A549 (cell line): ENCODE data around the gene MRPL58. TPM values are rescaled to one million over a fixed set of nuclear protein-coding genes. Genes with fewer than 3 reads are reported as not detected.
"Not testable (repeated sequence)": the region's sequence is repeated elsewhere in the genome, so short reads cannot be mapped to it uniquely, and the experiment has no call there.

ENCODE experiments used
- ATAC-seq, 2 experiments: fragments of 200-7000 bp in 1 of 2; fragments of >200 bp in 1 of 2; cut with Nextera tagmentation in 1 of 2; cut with Tn5 transposase in 1 of 2; 3 replicates each; pipeline versions ENCODE4 v1.8.0 to v1.9.1; 2018 to 2020; ENCODE audit warnings: mild to moderate bottlenecking in 1 of 2, moderate library complexity in 1 of 2
- CTCF ChIA-PET: fragments of 300-600 bp; sonication (Branson Sonifier 250); formaldehyde crosslinking; extraction: SDS; loops from one replicate; lab custom pipeline; 2021; ENCODE audit warnings: antibody characterized with exemption, inconsistent platforms; lab: Yijun Ruan, JAX
- POLR2A ChIA-PET: fragments of 350-600 bp; formaldehyde crosslinking; extraction: SDS; loops from one replicate; lab custom pipeline; 2021; ENCODE audit warnings: antibody characterized with exemption, inconsistent platforms; lab: Yijun Ruan, JAX
- DNase-seq, 2 experiments: peaks; one replicate each; pipeline versions ENCODE4 v3.0.0 to v3.0.0-alpha.2; 2011 to 2016; ENCODE audit warnings: low read depth in 1 of 2, low spot score in 1 of 2
- FAIRE-seq: peaks from 2 replicates; lab custom pipeline; 2011; peaks lifted over from hg19 to GRCh38; lab: Jason Lieb, UNC
- H3K27ac ChIP-seq, 2 experiments: fragments of >200 bp; sonication (Bioruptor Twin); formaldehyde crosslinking; 3 replicates each; pipeline ENCODE4 v1.5.1; 2016 to 2017
- H3K4me1 ChIP-seq: fragments of >200 bp; sonication (Bioruptor Twin); formaldehyde crosslinking; 3 replicates; pipeline ENCODE4 v1.6.1; 2016
- H3K4me2 ChIP-seq: fragments of >200 bp; sonication (Bioruptor Twin); formaldehyde crosslinking; 3 replicates; pipeline ENCODE4 v1.6.1; 2016
- H3K4me3 ChIP-seq: fragments of >200 bp; sonication (Bioruptor Twin); formaldehyde crosslinking; 3 replicates; pipeline ENCODE4 v1.5.1; 2016
- H3K9me3 ChIP-seq: fragments of >200 bp; sonication (Bioruptor Twin); formaldehyde crosslinking; 3 replicates; pipeline ENCODE4 v1.6.1; 2016
- BHLHE40 ChIP-seq: IDR thresholded peaks from 2 replicates; pipeline ENCODE4 v1.6.1; 2012; ENCODE audit warnings: low read depth, low read length, inconsistent platforms
- CBX8 ChIP-seq: fragments of 200-600 bp; sonication (generic); IDR thresholded peaks from 2 replicates; pipeline ENCODE4 v1.6.1; 2016
- CEBPB ChIP-seq, 2 experiments: fragments of >200 bp in 1 of 2; sonication (Bioruptor Twin) in 1 of 2; formaldehyde crosslinking in 1 of 2; IDR thresholded peaks; 2 replicates each; pipeline ENCODE4 v1.6.1; 2012 to 2016
- EHMT2 ChIP-seq: fragments of 200-600 bp; sonication (generic); IDR thresholded peaks from 2 replicates; pipeline ENCODE4 v1.6.1; 2016; ENCODE audit warnings: antibody characterized with exemption, low read depth, mild to moderate bottlenecking, moderate library complexity
- FOSL2 ChIP-seq, 2 experiments: fragments of 450-650 bp in 1 of 2; fragments of >200 bp in 1 of 2; sonication (Bioruptor Twin) in 1 of 2; formaldehyde crosslinking; IDR thresholded peaks; 2 replicates each; pipeline versions ENCODE4 v1.5.0 to v1.6.1; 2016 to 2020; ENCODE audit warnings: mild to moderate bottlenecking in 1 of 2, moderate library complexity in 1 of 2
- GATA3 ChIP-seq: IDR thresholded peaks from 2 replicates; pipeline ENCODE4 v1.6.1; 2012; ENCODE audit warnings: borderline replicate concordance
- HOXB13 ChIP-seq: fragments of 250-450 bp; sonication (Bioruptor Pico); IDR thresholded peaks from 2 replicates; pipeline ENCODE4 v1.5.0; 2020; ENCODE audit warnings: low read depth, mild to moderate bottlenecking, moderate library complexity
- JUNB ChIP-seq: fragments of >200 bp; sonication (Bioruptor Twin); formaldehyde crosslinking; IDR thresholded peaks from 2 replicates; pipeline ENCODE4 v1.6.1; 2016
- KDM1A ChIP-seq: fragments of 200-600 bp; sonication (generic); IDR thresholded peaks from 2 replicates; pipeline ENCODE4 v1.6.1; 2016; ENCODE audit warnings: low read depth, mild to moderate bottlenecking
- KDM5A ChIP-seq: fragments of 200-600 bp; sonication (generic); IDR thresholded peaks from 2 replicates; pipeline ENCODE4 v1.6.1; 2016; ENCODE audit warnings: antibody characterized with exemption, mild to moderate bottlenecking
- MAFK ChIP-seq: fragments of 450-650 bp; IDR thresholded peaks from 2 replicates; pipeline ENCODE4 v1.6.1; 2014; ENCODE audit not compliant: partially characterized antibody
- MAZ ChIP-seq: fragments of 150-350 bp; IDR thresholded peaks from 2 replicates; pipeline ENCODE4 v1.6.1; 2014; ENCODE audit warnings: antibody characterized with exemption, low read depth, low read length, borderline replicate concordance
- NR3C1 ChIP-seq: fragments of >200 bp; sonication (Bioruptor Twin); formaldehyde crosslinking; IDR thresholded peaks from 3 replicates; pipeline ENCODE4 v1.6.1; 2017
- PHF8 ChIP-seq: fragments of 200-600 bp; sonication (generic); IDR thresholded peaks from 2 replicates; pipeline ENCODE4 v1.6.1; 2016; ENCODE audit warnings: low read depth, mild to moderate bottlenecking, antibody characterized with exemption, moderate library complexity, borderline replicate concordance
- RCOR1 ChIP-seq: fragments of 150-350 bp; IDR thresholded peaks from 2 replicates; pipeline ENCODE4 v1.6.1; 2014; ENCODE audit warnings: antibody characterized with exemption, low read length, low read depth
- RFX5 ChIP-seq: fragments of 450-650 bp; IDR thresholded peaks from 2 replicates; pipeline ENCODE4 v1.7.1; 2014; ENCODE audit warnings: antibody characterized with exemption, mild to moderate bottlenecking, moderate library complexity
- SREBF2 ChIP-seq: fragments of 450-650 bp; IDR thresholded peaks from 2 replicates; pipeline ENCODE4 v1.6.1; 2014; ENCODE audit warnings: mild to moderate bottlenecking, moderate library complexity
- ZC3H11A ChIP-seq: fragments of 450-650 bp; IDR thresholded peaks from 2 replicates; pipeline ENCODE4 v1.6.1; 2014; ENCODE audit warnings: antibody characterized with exemption, mild to moderate bottlenecking
- WGBS: methylation state at CpG from one replicate; pipeline ENCODE4 v1.1.6; 2017; ENCODE audit errors: missing lambda C conversion rate; 5-methylcytosine and 5-hydroxymethylcytosine counted together
- polyA plus RNA-seq, 4 experiments: library from polyadenylated mRNA; depleted of rRNA in 3 of 4; stranded (reverse); fragments of >200 nt; fragmentation: RNase III in 1 of 4; extraction: RNeasy Plus Mini Kit Qiagen cat#74134 plus additional on column Dnase treatment in 1 of 4; gene quantifications; 2 replicates in 3 of 4; 3 replicates in 1 of 4; pipeline ENCODE4 v1.2.3, GENCODE V29; 2011 to 2017
- TF ChIP-seq, protein P1 (sequence below): fragments of >200 bp; sonication (Bioruptor Twin); formaldehyde crosslinking; IDR thresholded peaks from 2 replicates; pipeline ENCODE4 v1.6.1; 2016
- TF ChIP-seq, protein P2 (sequence below): fragments of 150-350 bp; IDR thresholded peaks from 2 replicates; pipeline ENCODE4 v1.6.1; 2014; ENCODE audit warnings: low read depth, mild to moderate bottlenecking, low read length
- TF ChIP-seq, protein P3 (sequence below): fragments of >200 bp; sonication (Bioruptor Twin); formaldehyde crosslinking; IDR thresholded peaks from 3 replicates; pipeline ENCODE4 v1.6.1; 2016

MRPL58 gene
- polyA plus RNA-seq, 2 of the 4 experiments (the other 2 are of a cell fraction), result 89.4 to 127 TPM

DNA sequence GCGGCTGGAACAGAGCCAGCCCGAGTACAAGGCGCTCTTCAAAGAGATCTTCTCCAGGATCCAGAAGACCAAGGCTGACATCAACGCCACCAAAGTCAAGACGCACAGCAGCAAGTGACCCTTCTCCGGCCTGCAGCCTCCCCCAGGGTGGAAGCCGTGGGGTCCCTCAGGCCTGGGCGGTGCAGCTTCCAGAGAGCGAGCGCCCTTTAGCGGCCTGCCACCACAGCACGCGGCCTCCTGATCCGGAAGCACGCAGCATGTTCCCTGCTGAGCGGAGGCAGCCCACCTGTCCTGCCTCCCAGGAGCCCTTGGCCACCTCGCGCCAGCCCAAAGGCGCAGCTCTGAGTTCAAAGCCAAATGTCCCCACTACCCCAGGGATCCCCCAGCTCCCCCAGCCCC lies 8.5 kb upstream of the MRPL58 start:
- POLR2A ChIA-PET, result interaction anchor here (2.0 kb wide), 2 partner anchors 9 to 16 kb away, joined by 4 to 11 read pairs; partner anchors contain the start of gene MRPL58
- FAIRE-seq (no peak), DNase-seq (no peak), ATAC-seq (no peak)
- 94% methylated on average over 19 of the region's 19 CpGs for WGBS
- no peak for TF ChIP-seq EHMT2
- TF ChIP-seq BHLHE40, result no peak
- no peak for TF ChIP-seq MAFK
- TF ChIP-seq, protein P1, sequence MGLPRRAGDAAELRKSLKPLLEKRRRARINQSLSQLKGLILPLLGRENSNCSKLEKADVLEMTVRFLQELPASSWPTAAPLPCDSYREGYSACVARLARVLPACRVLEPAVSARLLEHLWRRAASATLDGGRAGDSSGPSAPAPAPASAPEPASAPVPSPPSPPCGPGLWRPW, result no peak
- TF ChIP-seq RFX5, result no peak
- TF ChIP-seq GATA3, result no peak
- no peak for TF ChIP-seq KDM5A
- TF ChIP-seq HOXB13 (CRISPR knock-in tag), result no peak
- TF ChIP-seq KDM1A, result no peak
- TF ChIP-seq, protein P2, sequence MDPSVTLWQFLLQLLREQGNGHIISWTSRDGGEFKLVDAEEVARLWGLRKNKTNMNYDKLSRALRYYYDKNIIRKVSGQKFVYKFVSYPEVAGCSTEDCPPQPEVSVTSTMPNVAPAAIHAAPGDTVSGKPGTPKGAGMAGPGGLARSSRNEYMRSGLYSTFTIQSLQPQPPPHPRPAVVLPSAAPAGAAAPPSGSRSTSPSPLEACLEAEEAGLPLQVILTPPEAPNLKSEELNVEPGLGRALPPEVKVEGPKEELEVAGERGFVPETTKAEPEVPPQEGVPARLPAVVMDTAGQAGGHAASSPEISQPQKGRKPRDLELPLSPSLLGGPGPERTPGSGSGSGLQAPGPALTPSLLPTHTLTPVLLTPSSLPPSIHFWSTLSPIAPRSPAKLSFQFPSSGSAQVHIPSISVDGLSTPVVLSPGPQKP, result no peak
- no peak overlapping the region for H3K4me3 ChIP-seq
- no peaks in the 10 kb centered on the region for H3K9me3 ChIP-seq
- no peaks in the 10 kb centered on the region for H3K4me1 ChIP-seq
- no peak overlapping the region for H3K27ac ChIP-seq
- no peak overlapping the region for H3K4me2 ChIP-seq
- CTCF ChIA-PET, result interaction anchor here (0.6 to 19.2 kb wide), 7 partner anchors 2 to 1693 kb away, joined by 3 to 404 read pairs (median 4); partner anchors contain the start of genes CDR2L, HID1 and MRPL58

GRCh38 chr17:75004371-75004770 lies 8.1 kb upstream of the MRPL58 start:
- H3K27ac ChIP-seq, result no peak overlapping the region
- ChIA-PET POLR2A (interaction anchor here (2.0 kb wide), 2 partner anchors 8 to 16 kb away, joined by 4 to 11 read pairs; partner anchors contain the start of gene MRPL58), CTCF (interaction anchor here (0.6 to 19.2 kb wide), 9 partner anchors 2 to 263 kb away, joined by 3 to 404 read pairs (median 4); partner anchors contain the start of genes CDR2L, HID1, MRPL58 and NT5C)
- no peaks in the 10 kb centered on the region for H3K9me3 ChIP-seq
- H3K4me3 ChIP-seq, result no peak overlapping the region
- no peaks in the 10 kb centered on the region for H3K4me1 ChIP-seq
- WGBS, result 93% methylated on average over 3 of the region's 3 CpGs
- TF ChIP-seq, protein P3, sequence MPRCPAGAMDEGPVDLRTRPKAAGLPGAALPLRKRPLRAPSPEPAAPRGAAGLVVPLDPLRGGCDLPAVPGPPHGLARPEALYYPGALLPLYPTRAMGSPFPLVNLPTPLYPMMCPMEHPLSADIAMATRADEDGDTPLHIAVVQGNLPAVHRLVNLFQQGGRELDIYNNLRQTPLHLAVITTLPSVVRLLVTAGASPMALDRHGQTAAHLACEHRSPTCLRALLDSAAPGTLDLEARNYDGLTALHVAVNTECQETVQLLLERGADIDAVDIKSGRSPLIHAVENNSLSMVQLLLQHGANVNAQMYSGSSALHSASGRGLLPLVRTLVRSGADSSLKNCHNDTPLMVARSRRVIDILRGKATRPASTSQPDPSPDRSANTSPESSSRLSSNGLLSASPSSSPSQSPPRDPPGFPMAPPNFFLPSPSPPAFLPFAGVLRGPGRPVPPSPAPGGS, result no peak
- TF ChIP-seq RCOR1, result no peak
- no peak for TF ChIP-seq GATA3
- no peak for TF ChIP-seq SREBF2
- no peak for TF ChIP-seq CBX8
- no peak for DNase-seq
- ATAC-seq, result no peak
- no peak overlapping the region for H3K4me2 ChIP-seq
- no peak for FAIRE-seq

GRCh38 chr17:75005291-75005690 lies 7.2 kb upstream of the MRPL58 start:
- no peak overlapping the region for H3K4me3 ChIP-seq
- FAIRE-seq, result no peak
- DNase-seq, result no peak
- no peak overlapping the region for H3K27ac ChIP-seq
- no peak overlapping the region for H3K4me2 ChIP-seq
- CTCF ChIA-PET, result interaction anchor here (0.6 to 19.2 kb wide), 7 partner anchors 10 to 197 kb away, joined by 3 to 404 read pairs (median 7); partner anchors contain the start of genes CDR2L, HID1, NT5C and OTOP2
- ATAC-seq, result no peak
- WGBS, result 87% methylated on average over 8 of the region's 8 CpGs
- no peaks in the 10 kb centered on the region for H3K9me3 ChIP-seq
- POLR2A ChIA-PET, result interaction anchor here (0.6 kb wide), 2 partner anchors 43 to 850 kb away, joined by 3 to 7 read pairs; partner anchors contain the start of gene WBP2
- H3K4me1 ChIP-seq, result no peaks in the 10 kb centered on the region
- TF ChIP-seq JUNB (no peak), CEBPB (IDR thresholded peaks at IDR 0.05) (no peak), MAZ (no peak), NR3C1 (no peak), FOSL2 (IDR thresholded peaks at IDR 0.05) (no peak), FOSL2 (CRISPR knock-in tag; IDR thresholded peaks at IDR 0.05) (no peak), ZC3H11A (no peak), GATA3 (no peak), PHF8 (no peak), HOXB13 (CRISPR knock-in tag) (no peak)
- TF ChIP-seq, protein P1, result no peak

DNA sequence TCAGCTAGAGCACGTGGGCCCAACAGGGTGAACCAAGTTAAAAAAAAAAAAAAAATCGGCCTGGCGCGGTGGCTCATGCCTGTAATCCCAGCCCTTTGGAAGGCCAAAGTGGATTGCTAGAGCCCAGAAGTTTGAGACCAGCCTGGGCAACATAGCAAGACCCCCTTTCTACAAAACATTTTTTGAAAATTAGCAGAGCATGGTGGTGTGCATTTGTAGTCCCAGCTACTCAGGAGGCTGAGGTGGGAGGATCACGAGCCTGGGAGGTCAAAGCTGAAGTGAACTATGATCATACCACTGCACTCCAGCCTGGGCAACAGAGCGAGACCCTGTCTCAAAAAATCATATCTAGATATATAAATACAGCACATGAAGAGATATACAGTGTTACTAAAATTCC lies 6.4 kb upstream of the MRPL58 start:
- H3K4me2 ChIP-seq, H3K4me1 ChIP-seq, ATAC-seq, FAIRE-seq, H3K27ac ChIP-seq, POLR2A ChIA-PET, H3K9me3 ChIP-seq, H3K4me3 ChIP-seq, DNase-seq: not testable (repeated sequence)
- whole genome bisulfite sequencing, result 91% methylated on average over 6 of the region's 6 CpGs
- CTCF ChIA-PET, result interaction anchor here (0.5 to 19.2 kb wide), 8 partner anchors 10 to 414 kb away, joined by 3 to 404 read pairs (median 6); partner anchors contain the start of genes CDR2L, HID1 and OTOP2
